Uterus (tissue), 4 donors: Measurements from ENCODE around the gene PAPPA2. TPM values are rescaled to one million over a fixed set of nuclear protein-coding genes. Genes with fewer than 3 reads are reported as not detected.

Experiments
- DNase-seq, 2 donors: peaks; one replicate each; pipeline ENCODE4 v3.0.0-alpha.2; 2019 to 2020
- H3K27ac ChIP-seq, 2 donors: fragments of 200-600 bp; sonication (generic); 1 replicate in 1 of 2; 2 replicates in 1 of 2; pipeline ENCODE4 v1.5.1; 2016 to 2018
- H3K27me3 ChIP-seq, 2 donors: fragments of 200-600 bp; sonication (generic); one replicate each; pipeline ENCODE4 v1.5.1; 2018 to 2019; ENCODE audit warnings: control low read depth in 1 of 2
- H3K36me3 ChIP-seq, 2 donors: fragments of 200-600 bp; sonication (generic); one replicate each; pipeline ENCODE4 v1.5.1; 2019; ENCODE audit warnings: control low read depth in 1 of 2
- H3K4me1 ChIP-seq, 2 donors: fragments of 200-600 bp; sonication (generic); one replicate each; pipeline ENCODE4 v1.5.1; 2018 to 2019; ENCODE audit warnings: control low read depth in 1 of 2
- H3K4me3 ChIP-seq, 2 donors: fragments of 200-600 bp; sonication (generic); 1 replicate in 1 of 2; 2 replicates in 1 of 2; pipeline ENCODE4 v1.5.1; 2018 to 2019; ENCODE audit warnings: mild to moderate bottlenecking in 1 of 2
- H3K9me3 ChIP-seq, 2 donors: fragments of 200-600 bp; sonication (generic); one replicate each; pipeline ENCODE4 v1.5.1; 2019; ENCODE audit warnings: control low read depth in 1 of 2
- POLR2A ChIP-seq, 2 donors: fragments of 450-650 bp; IDR thresholded peaks; one replicate each; pipeline ENCODE4 v1.6.1; 2016; ENCODE audit warnings: antibody characterized with exemption in 2 of 2, mild to moderate bottlenecking in 1 of 2, moderate library complexity in 1 of 2
- intact Hi-C: fragments of 100-400 bp; cut with DNase I; formaldehyde crosslinking; loops from one replicate; pipeline ENCODE4 v1.15.1; 2023; ENCODE audit warnings: low total_unique reads
- total RNA-seq, 4 donors: library from RNA; depleted of rRNA in 3 of 4; stranded (reverse); fragments of >200 nt in 3 of 4; gene quantifications; one replicate each; pipeline versions ENCODE4 v1.1.0 to v1.2.4, GENCODE V29; 2014 to 2023
- TF ChIP-seq, protein P1 (sequence below), 4 experiments: fragments of 200-600 bp in 2 of 4; fragments of 450-650 bp in 2 of 4; sonication (generic) in 2 of 4; IDR thresholded peaks; one replicate each; pipeline ENCODE4 v1.5.1; 2016 to 2019; ENCODE audit warnings: antibody characterized with exemption in 4 of 4, mild to moderate bottlenecking in 2 of 4, moderate library complexity in 1 of 4
- donor health status: DM: yes; HTN: yes; CAD: no.

Gene PAPPA2
- total RNA-seq, 4 donors from 2014 or later, result 0.51 to 4.0 (median 0.73) TPM; not detected in 1

DNA sequence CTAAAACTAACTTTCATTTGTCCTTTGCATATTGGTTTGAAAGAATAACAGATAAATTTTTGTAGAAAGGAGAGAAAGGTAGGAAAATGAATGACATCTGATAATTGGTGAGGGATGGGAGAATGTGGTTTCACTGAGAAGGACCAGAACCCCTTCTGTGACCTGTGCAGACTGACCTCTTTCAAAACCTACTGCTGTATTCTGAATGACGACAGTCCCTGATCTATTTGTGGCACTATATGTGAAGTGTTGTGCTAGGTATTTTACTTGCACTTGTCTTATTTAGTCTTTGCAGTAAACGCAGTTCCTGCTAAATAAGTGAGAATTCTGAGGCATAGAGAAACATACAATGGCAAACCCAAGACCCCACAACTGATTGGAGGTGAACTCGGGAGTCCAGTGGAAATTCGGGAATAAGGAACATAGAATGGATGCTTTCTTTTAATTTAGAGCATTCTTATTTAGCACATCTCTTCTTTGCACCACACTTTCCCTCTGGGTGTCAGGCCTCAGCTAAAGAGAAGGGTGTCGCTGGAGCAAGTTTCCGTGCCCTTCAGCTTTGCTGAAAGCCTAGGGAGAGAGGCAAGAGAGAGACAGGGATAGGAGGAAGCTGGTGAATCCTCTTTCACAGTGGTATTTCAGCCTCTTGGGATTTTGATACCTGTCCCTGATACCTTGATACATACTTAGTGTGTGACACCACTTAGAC lies 230.2 kb downstream of the PAPPA2 start:
- no peaks in the 10 kb centered on the region for H3K36me3 ChIP-seq
- TF ChIP-seq POLR2A (IDR thresholded peaks at IDR 0.05), result no peak
- TF ChIP-seq, protein P1, sequence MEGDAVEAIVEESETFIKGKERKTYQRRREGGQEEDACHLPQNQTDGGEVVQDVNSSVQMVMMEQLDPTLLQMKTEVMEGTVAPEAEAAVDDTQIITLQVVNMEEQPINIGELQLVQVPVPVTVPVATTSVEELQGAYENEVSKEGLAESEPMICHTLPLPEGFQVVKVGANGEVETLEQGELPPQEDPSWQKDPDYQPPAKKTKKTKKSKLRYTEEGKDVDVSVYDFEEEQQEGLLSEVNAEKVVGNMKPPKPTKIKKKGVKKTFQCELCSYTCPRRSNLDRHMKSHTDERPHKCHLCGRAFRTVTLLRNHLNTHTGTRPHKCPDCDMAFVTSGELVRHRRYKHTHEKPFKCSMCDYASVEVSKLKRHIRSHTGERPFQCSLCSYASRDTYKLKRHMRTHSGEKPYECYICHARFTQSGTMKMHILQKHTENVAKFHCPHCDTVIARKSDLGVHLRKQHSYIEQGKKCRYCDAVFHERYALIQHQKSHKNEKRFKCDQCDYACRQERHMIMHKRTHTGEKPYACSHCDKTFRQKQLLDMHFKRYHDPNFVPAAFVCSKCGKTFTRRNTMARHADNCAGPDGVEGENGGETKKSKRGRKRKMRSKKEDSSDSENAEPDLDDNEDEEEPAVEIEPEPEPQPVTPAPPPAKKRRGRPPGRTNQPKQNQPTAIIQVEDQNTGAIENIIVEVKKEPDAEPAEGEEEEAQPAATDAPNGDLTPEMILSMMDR (IDR thresholded peaks at IDR 0.05), result no peak
- H3K27ac ChIP-seq, result no peak overlapping the region
- DNase-seq, result no peak
- H3K27me3 ChIP-seq, result no peaks in the 10 kb centered on the region
- intact Hi-C loops, result no loop called here
- H3K9me3 ChIP-seq, result no peaks in the 10 kb centered on the region
- no peaks in the 10 kb centered on the region for H3K4me1 ChIP-seq
- H3K4me3 ChIP-seq, result no peak overlapping the region

DNA sequence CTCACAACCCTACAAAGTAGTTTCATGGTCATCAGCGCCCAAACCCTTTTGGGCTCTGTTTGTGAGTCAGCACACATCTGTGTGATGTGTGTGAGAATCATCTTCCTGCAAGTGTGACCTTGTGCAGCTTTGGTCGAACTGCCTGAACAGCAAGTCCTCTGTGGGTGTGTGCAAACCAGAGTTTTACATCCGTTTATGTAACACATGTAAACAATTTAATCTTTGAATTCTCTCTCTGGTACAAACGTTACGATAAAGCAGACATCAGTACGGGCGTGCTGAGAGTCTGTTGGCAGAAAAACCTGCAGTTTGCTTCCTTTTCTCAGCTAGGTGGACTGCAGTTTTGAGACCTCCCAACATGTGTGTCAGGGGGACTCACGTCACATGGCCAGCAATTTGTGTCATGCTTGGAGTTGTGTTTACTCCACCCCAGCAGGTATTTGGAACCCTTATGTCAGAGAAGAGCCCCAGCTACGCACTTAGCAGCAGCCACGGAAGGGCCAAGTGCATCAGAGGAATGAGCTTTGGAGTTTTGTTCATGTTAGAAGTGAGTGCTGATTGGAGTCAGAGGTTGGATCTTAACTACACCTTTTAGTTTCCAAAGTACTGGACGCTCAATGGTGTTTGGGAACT lies 230.8 kb downstream of the PAPPA2 start:
- intact Hi-C loops, result no loop called here
- H3K27me3 ChIP-seq, result no peaks in the 10 kb centered on the region
- no peak overlapping the region for H3K4me3 ChIP-seq
- no peaks in the 10 kb centered on the region for H3K9me3 ChIP-seq
- H3K4me1 ChIP-seq, result no peaks in the 10 kb centered on the region
- no peaks in the 10 kb centered on the region for H3K36me3 ChIP-seq
- no peak overlapping the region for H3K27ac ChIP-seq
- DNase-seq, result no peak
- TF ChIP-seq, protein P1 (IDR thresholded peaks at IDR 0.05), result no peak
- TF ChIP-seq POLR2A (IDR thresholded peaks at IDR 0.05), result no peak

DNA sequence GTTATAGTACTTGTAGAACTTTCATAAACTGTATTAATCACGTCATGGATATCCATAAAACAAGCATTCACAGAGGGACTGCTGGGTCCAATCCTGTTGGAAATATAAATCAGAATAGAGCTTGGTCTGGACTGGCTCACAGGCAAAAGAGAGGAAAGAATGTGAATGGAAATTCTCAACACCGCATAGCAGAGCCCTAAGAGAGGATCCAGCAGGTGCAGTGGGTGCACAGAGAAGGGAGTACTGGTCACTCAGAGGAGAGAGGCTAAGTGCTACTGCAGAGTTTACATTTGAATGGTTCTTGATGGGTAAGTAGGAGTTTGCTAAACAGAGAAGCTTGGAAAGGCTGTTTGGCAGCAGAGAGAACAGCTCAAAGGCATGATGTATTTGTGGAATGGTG lies 231.7 kb downstream of the PAPPA2 start:
- no peak for TF ChIP-seq POLR2A (IDR thresholded peaks at IDR 0.05)
- TF ChIP-seq, protein P1 (IDR thresholded peaks at IDR 0.05), result no peak

DNA sequence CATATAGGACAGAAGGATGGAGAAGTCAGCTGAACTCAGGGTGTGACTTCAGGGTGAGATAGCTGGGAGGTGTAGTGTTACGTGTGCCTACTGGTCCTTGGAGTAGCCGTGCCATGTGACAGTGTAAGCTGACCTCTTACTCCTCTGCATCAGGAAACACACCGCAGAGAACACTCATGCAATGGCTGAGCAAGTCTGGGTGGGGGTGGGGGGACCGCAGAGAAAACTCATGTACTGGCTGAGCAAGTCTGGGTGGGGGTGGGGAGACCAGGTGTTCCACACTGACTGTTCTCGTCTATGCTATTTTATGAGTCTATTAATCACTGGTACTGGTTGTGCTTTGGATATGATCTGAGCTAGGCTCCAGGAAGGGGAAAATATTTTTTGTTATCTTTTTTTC lies 233.1 kb downstream of the PAPPA2 start:
- no peak for TF ChIP-seq POLR2A (IDR thresholded peaks at IDR 0.05)
- TF ChIP-seq, protein P1 (IDR thresholded peaks at IDR 0.05), result no peak
- intact Hi-C loops, result no loop called here
- H3K27me3 ChIP-seq, result no peaks in the 10 kb centered on the region
- no peak for DNase-seq
- no peaks in the 10 kb centered on the region for H3K4me1 ChIP-seq
- no peaks in the 10 kb centered on the region for H3K36me3 ChIP-seq
- no peak overlapping the region for H3K4me3 ChIP-seq
- no peak overlapping the region for H3K27ac ChIP-seq
- no peaks in the 10 kb centered on the region for H3K9me3 ChIP-seq

More for the DNA sequence above, 231.7 kb downstream of the PAPPA2 start:
- H3K27me3 ChIP-seq, result no peaks in the 10 kb centered on the region
- intact Hi-C loops, result no loop called here
- H3K36me3 ChIP-seq, result no peaks in the 10 kb centered on the region
- no peak for DNase-seq
- H3K9me3 ChIP-seq, result no peaks in the 10 kb centered on the region
- no peak overlapping the region for H3K4me3 ChIP-seq
- no peaks in the 10 kb centered on the region for H3K4me1 ChIP-seq
- H3K27ac ChIP-seq, result no peak overlapping the region

DNA sequence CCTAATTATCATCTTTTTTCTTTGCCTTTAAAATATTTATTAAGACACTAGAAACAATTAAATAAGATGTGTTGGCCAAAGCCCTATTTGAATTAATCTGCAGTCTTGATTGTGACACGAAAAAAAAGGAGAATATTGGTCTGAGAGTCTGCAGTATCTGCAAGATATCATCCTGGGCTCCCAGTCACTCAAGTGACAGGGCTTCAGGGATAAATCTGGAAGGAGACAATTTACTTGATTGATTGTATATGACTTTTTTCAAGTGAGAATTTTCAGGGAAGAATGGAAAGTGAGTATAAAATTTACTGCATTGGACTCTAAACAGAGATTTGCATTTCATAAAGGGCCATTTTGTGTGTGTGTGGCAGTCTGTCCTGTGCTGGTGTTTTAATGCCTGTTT lies 233.7 kb downstream of the PAPPA2 start:
- Histone ChIP-seq H3K9me3 (no peaks in the 10 kb centered on the region), H3K27me3 (no peaks in the 10 kb centered on the region), H3K36me3 (no peaks in the 10 kb centered on the region), H3K4me1 (no peaks in the 10 kb centered on the region), H3K27ac (no peak overlapping the region), H3K4me3 (no peak overlapping the region)
- TF ChIP-seq, protein P1 (IDR thresholded peaks at IDR 0.05), result no peak
- TF ChIP-seq POLR2A (IDR thresholded peaks at IDR 0.05), result no peak
- DNase-seq, result no peak
- intact Hi-C loops, result no loop called here
